ENCODE results near the gene SAMSN1. TPM values are rescaled to one million over a fixed set of nuclear protein-coding genes. Genes with fewer than 3 reads are reported as not detected.
"Not testable (repeated sequence)": the region's sequence is repeated elsewhere in the genome, so short reads cannot be mapped to it uniquely, and the experiment has no call there.

SAMSN1 gene
- total and polyA plus RNA-seq, 9 donors, result 1.3 to 8.0 (median 2.0) TPM

- intact Hi-C loops (cut with DNase I), result no loop called here
- Histone ChIP-seq H3K4me3 (no peak overlapping the region), H3K27me3 (no peaks in the 10 kb centered on the region), H3K9me3 (no peaks in the 10 kb centered on the region), H3K4me1 (ENCODE audit: insufficient read depth) (no peaks in the 10 kb centered on the region), H3K27ac (no peak overlapping the region), H3K36me3 (no peaks in the 10 kb centered on the region)
- WGBS, 3 donors, result 74 to 83% (median 79%) methylated on average over 2 of the region's 2 CpGs
- TF ChIP-seq POLR2A (IDR thresholded peaks at IDR 0.05) (no peak), EP300 (IDR thresholded peaks at IDR 0.05) (no peak), CTCF (IDR thresholded peaks at IDR 0.05) (no peak)
- no peak for DNase-seq
Measured at GRCh38 chr21:14553422-14553821, 7.3 kb upstream of the SAMSN1 start.

- Histone ChIP-seq H3K9me3 (no peaks in the 10 kb centered on the region), H3K4me3 (no peak overlapping the region), H3K4me1 (ENCODE audit: insufficient read depth) (no peaks in the 10 kb centered on the region), H3K27ac (no peak overlapping the region), H3K36me3 (no peaks in the 10 kb centered on the region), H3K27me3 (no peaks in the 10 kb centered on the region)
- intact Hi-C loops (cut with DNase I), result no loop called here
- no peak for DNase-seq
- no peak for TF ChIP-seq EP300 (IDR thresholded peaks at IDR 0.05)
- WGBS, 3 donors, result 72 to 73% (median 72%) methylated on average over 2 of the region's 2 CpGs
Measured at GRCh38 chr21:14551741-14552140, 5.6 kb upstream of the SAMSN1 start.

- intact Hi-C loops (cut with DNase I), result no loop called here
Measured at GRCh38 chr21:14550135-14550534, 4.0 kb upstream of the SAMSN1 start.

GRCh38 chr21:14548779-14549178, 2.7 kb upstream of the SAMSN1 start:
- H3K27ac ChIP-seq, result no peak overlapping the region
- H3K36me3 ChIP-seq, result no peaks in the 10 kb centered on the region
- TF ChIP-seq POLR2A (IDR thresholded peaks at IDR 0.05) (no peak), CTCF (IDR thresholded peaks at IDR 0.05) (no peak), EP300 (IDR thresholded peaks at IDR 0.05) (no peak)
- no peak overlapping the region for H3K4me3 ChIP-seq
- intact Hi-C loops (cut with DNase I), result no loop called here
- H3K9me3 ChIP-seq, result no peaks in the 10 kb centered on the region
- H3K27me3 ChIP-seq, result no peaks in the 10 kb centered on the region
- H3K4me1 ChIP-seq (ENCODE audit: insufficient read depth), result no peaks in the 10 kb centered on the region
- WGBS, 3 donors, result 75 to 80% (median 80%) methylated on average over 2 of the region's 2 CpGs
- DNase-seq, result no peak

More at GRCh38 chr21:14550135-14550534, 4.0 kb upstream of the SAMSN1 start:
- Histone ChIP-seq H3K27me3 (no peaks in the 10 kb centered on the region), H3K9me3 (no peaks in the 10 kb centered on the region), H3K4me1 (ENCODE audit: insufficient read depth) (no peaks in the 10 kb centered on the region), H3K4me3 (no peak overlapping the region), H3K36me3 (no peaks in the 10 kb centered on the region), H3K27ac (no peak overlapping the region)
- WGBS, 3 donors, result 75 to 82% (median 78%) methylated on average over 3 of the region's 3 CpGs
- no peak for DNase-seq
- TF ChIP-seq POLR2A (IDR thresholded peaks at IDR 0.05) (no peak), CTCF (IDR thresholded peaks at IDR 0.05) (no peak), EP300 (IDR thresholded peaks at IDR 0.05) (no peak)

- Histone ChIP-seq H3K4me3 (no peak overlapping the region), H3K27me3 (no peaks in the 10 kb centered on the region), H3K27ac (no peak overlapping the region), H3K9me3 (no peaks in the 10 kb centered on the region), H3K4me1 (ENCODE audit: insufficient read depth) (no peaks in the 10 kb centered on the region), H3K36me3 (no peaks in the 10 kb centered on the region)
- intact Hi-C loops (cut with DNase I), result no loop called here
- no peak for DNase-seq
- WGBS, 3 donors, result 68 to 78% (median 69%) methylated on average over 3 of the region's 3 CpGs
- TF ChIP-seq CTCF (IDR thresholded peaks at IDR 0.05) (no peak), EP300 (IDR thresholded peaks at IDR 0.05) (no peak), POLR2A (IDR thresholded peaks at IDR 0.05) (no peak)
Measured at GRCh38 chr21:14547834-14548513, 1.9 kb upstream of the SAMSN1 start.

GRCh38 chr21:14546719-14547118, 604 bp upstream of the SAMSN1 start:
- H3K27me3 ChIP-seq; H3K4me1 ChIP-seq (ENCODE audit: insufficient read depth); intact Hi-C loops (cut with DNase I); DNase-seq; H3K9me3 ChIP-seq; H3K27ac ChIP-seq; H3K36me3 ChIP-seq; H3K4me3 ChIP-seq: not testable (repeated sequence)
- WGBS, 3 donors, result 91 to 96% (median 91%) methylated on average over 7 of the region's 7 CpGs
